ENCODE data around the gene SNX18. TPM values are rescaled to one million over a fixed set of nuclear protein-coding genes. Genes with fewer than 3 reads are reported as not detected.

The SNX18 gene
- polyA plus RNA-seq, 1 experiment, result 47.0 TPM

DNA sequence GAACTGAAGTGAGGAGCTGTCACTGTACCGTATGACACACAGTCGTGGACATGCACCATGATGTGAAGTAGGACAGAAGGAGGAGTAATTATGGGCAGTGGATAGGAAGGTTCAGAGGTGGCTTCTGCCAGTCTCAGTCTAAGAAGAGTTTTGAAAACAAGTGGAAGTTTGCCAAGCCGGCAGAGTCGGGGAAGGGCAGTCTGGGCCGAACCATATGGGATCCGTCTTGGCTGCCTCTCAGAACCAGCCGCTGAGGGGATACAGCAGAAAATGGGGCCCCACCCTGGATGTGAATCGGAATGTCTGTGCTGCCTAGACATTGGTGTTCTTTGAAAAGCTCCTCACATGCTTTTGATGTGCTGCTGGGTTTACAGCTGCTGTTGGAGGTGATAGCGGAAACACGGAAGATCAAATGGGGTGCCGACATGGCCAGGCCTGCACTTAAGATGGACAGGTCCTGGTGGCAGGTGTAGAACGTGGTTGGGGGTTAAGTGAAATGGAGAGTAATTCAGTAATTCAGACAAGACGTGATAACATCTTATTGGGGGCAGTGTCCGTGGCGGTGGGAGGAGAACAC lies 11.2 kb downstream of the SNX18 start:
- TF ChIP-seq, protein P1, sequence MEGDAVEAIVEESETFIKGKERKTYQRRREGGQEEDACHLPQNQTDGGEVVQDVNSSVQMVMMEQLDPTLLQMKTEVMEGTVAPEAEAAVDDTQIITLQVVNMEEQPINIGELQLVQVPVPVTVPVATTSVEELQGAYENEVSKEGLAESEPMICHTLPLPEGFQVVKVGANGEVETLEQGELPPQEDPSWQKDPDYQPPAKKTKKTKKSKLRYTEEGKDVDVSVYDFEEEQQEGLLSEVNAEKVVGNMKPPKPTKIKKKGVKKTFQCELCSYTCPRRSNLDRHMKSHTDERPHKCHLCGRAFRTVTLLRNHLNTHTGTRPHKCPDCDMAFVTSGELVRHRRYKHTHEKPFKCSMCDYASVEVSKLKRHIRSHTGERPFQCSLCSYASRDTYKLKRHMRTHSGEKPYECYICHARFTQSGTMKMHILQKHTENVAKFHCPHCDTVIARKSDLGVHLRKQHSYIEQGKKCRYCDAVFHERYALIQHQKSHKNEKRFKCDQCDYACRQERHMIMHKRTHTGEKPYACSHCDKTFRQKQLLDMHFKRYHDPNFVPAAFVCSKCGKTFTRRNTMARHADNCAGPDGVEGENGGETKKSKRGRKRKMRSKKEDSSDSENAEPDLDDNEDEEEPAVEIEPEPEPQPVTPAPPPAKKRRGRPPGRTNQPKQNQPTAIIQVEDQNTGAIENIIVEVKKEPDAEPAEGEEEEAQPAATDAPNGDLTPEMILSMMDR (IDR thresholded peaks at IDR 0.05; ENCODE audit: insufficient read depth, low read depth, low read length), result no peak
- Histone ChIP-seq H3K4me3 (ENCODE audit: low read depth, low read length) (no peak overlapping the region), H3K36me3 (ENCODE audit: control insufficient read depth, insufficient read depth, low read length) (peaks cover 1% of the 10 kb centered on the region; the same call in 1 of the 2 replicates), H3K27me3 (ENCODE audit: control insufficient read depth, insufficient read depth, low read length) (no peaks in the 10 kb centered on the region)
- CTCF ChIA-PET, result interaction anchor here (0.6 to 1.6 kb wide), 2 partner anchors 367 to 1076 kb away, joined by 3 read pairs; no protein-coding TSS in a partner anchor
- POLR2A ChIA-PET, result no interaction called here
- DNase-seq (ENCODE audit: low read depth), result no peak

DNA sequence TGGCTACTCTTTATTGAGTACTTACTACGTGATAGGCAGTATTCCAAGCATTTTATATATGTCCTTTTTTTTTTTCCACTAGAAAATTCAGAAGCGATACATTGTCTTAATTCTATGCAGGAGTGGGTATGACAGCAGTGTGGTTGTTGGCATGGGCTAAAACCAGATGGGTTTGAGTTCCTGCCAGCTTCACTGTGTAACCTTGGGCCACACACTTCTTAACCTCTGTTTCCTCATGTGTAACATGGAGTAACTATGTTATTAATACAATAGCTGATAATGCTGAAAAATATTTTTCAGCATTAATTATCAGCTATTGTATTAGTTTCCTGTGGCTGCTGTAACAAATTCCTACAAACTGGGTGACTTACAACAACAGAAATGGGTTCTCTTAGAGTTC lies 12.0 kb downstream of the SNX18 start:
- H3K36me3 ChIP-seq (ENCODE audit: control insufficient read depth, insufficient read depth, low read length), result peaks cover 1% of the 10 kb centered on the region; the same call in 1 of the 2 replicates
- DNase-seq (ENCODE audit: low read depth), result no peak
- CTCF ChIA-PET, result interaction anchor here (0.5 to 1.8 kb wide), 2 partner anchors 13 to 366 kb away, joined by 4 to 5 read pairs; partner anchors contain the start of gene SNX18
- no peaks in the 10 kb centered on the region for H3K27me3 ChIP-seq (ENCODE audit: control insufficient read depth, insufficient read depth, low read length)
- TF ChIP-seq, protein P1 (IDR thresholded peaks at IDR 0.05; ENCODE audit: insufficient read depth, low read depth, low read length), result no peak
- H3K4me3 ChIP-seq (ENCODE audit: low read depth, low read length), result no peak overlapping the region
- POLR2A ChIA-PET, result no interaction called here

DNA sequence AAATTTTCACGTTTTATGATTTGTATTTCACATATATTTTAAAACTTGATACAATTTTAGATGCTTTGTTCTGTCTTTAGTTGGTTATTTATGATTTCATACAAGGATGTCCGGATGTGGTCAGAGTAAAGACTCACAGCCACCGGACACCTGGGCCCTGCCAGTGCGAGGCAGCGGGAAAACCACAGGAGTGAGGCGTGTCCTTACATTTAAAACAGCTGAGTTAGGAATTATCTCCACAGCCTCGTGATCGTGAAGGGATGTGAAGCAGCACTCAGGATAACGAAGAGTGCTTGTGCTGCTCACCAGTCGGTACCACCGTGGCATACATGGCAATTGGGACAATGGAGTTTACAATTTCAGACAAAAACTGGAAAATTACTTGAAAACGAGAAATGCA lies 14.0 kb downstream of the SNX18 start:
- H3K27me3 ChIP-seq (ENCODE audit: control insufficient read depth, insufficient read depth, low read length), result no peaks in the 10 kb centered on the region
- ChIA-PET CTCF (interaction anchor here (0.6 kb wide), 1 partner anchor 13 kb away, joined by 3 read pairs; no protein-coding TSS in a partner anchor), POLR2A (no interaction called here)
- TF ChIP-seq, protein P1 (IDR thresholded peaks at IDR 0.05; ENCODE audit: insufficient read depth, low read depth, low read length), result no peak
- no peaks in the 10 kb centered on the region for H3K36me3 ChIP-seq (ENCODE audit: control insufficient read depth, insufficient read depth, low read length)
- DNase-seq (ENCODE audit: low read depth), result no peak
- no peak overlapping the region for H3K4me3 ChIP-seq (ENCODE audit: low read depth, low read length)

DNA sequence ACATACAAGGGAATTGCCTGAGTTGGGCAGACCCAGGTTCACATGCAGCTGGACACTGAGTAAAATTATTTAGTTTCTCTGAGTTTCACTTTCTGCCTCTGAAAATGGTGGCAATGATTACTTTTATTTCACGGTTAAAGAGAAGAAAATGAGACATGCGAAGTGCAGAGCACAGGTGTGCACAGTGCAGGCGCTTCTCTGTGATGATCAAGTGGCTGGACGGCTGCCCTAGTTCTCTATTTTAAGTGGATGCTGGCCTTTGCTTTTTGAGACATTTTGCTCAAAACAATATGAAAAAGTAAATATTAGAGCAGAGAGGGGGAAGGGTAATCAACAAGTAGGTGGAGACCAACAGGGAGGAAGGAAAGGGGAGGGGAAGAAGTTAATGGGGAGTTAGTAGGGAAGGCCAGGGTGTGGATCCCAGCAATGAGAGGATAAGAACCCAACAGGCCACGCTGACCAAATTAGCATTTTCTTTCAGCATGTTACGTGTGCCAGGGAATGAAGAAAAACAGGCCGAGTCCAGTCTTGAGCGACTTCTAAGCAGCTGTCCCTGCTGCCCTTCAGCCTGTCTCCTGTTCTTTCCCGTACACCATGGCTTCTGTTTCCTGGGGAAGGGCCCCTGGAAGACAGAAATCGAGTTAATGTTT lies 16.1 kb downstream of the SNX18 start:
- TF ChIP-seq, protein P1 (IDR thresholded peaks at IDR 0.05; ENCODE audit: insufficient read depth, low read depth, low read length), result no peak
- POLR2A ChIA-PET, result interaction anchor here (0.6 kb wide), 1 partner anchor 1625 kb away, joined by 3 read pairs; no protein-coding TSS in a partner anchor
- H3K27me3 ChIP-seq (ENCODE audit: control insufficient read depth, insufficient read depth, low read length), result no peaks in the 10 kb centered on the region
- DNase-seq (ENCODE audit: low read depth), result no peak
- CTCF ChIA-PET, result interaction anchor here (0.6 to 1.0 kb wide), 3 partner anchors 9 to 182 kb away, joined by 3 read pairs; no protein-coding TSS in a partner anchor
- no peaks in the 10 kb centered on the region for H3K36me3 ChIP-seq (ENCODE audit: control insufficient read depth, insufficient read depth, low read length)
- H3K4me3 ChIP-seq (ENCODE audit: low read depth, low read length), result no peak overlapping the region
